ENCODE data around the gene EYS.
"Not testable (repeated sequence)": the region's sequence is repeated elsewhere in the genome, so short reads cannot be mapped to it uniquely, and the experiment has no call there.

Gene EYS

GRCh38 chr6:65524232-65524631 lies 182.8 kb downstream of the EYS start:
- ChIA-PET CTCF (no interaction called here), POLR2A (no interaction called here)
- no peak for TF ChIP-seq CTCF (IDR thresholded peaks at IDR 0.05; ENCODE audit: control extremely low read depth, extremely low read depth, low read depth, missing control alignments)
- no peak for DNase-seq (ENCODE audit: extremely low spot score)

GRCh38 chr6:65505736-65506135 lies 201.3 kb downstream of the EYS start:
- POLR2A ChIA-PET, result no interaction called here

GRCh38 chr6:65501045-65501444 lies 206.0 kb downstream of the EYS start:
- POLR2A ChIA-PET, result no interaction called here
- CTCF ChIA-PET, result no interaction called here
- no peak for TF ChIP-seq CTCF (IDR thresholded peaks at IDR 0.05; ENCODE audit: control extremely low read depth, extremely low read depth, low read depth, missing control alignments)
- DNase-seq (ENCODE audit: extremely low spot score), result no peak

More at GRCh38 chr6:65505736-65506135, 201.3 kb downstream of the EYS start:
- no peak for DNase-seq (ENCODE audit: extremely low spot score)
- CTCF ChIA-PET, result no interaction called here
- TF ChIP-seq CTCF (IDR thresholded peaks at IDR 0.05; ENCODE audit: control extremely low read depth, extremely low read depth, low read depth, missing control alignments), result no peak

DNA sequence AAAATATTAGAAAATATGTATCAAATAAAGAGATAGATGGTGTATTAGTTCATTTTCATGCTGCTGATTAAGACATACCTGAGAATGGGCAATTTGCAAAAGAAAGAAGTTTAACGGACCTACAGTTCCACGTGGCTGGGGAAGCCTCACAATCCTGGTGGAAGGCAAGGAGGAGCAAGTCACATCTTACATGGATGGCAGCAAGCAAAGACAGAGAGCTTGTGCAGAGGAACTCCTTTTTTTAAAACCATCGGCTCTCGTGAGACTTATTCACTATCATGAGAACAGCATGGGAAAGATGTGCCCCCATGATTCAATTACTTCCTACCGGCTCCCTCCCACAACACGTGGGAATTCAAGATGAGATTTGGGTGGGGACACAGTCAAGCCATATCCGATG lies 223.4 kb downstream of the EYS start:
- CTCF ChIA-PET; DNase-seq (ENCODE audit: extremely low spot score); POLR2A ChIA-PET: not testable (repeated sequence)

DNA sequence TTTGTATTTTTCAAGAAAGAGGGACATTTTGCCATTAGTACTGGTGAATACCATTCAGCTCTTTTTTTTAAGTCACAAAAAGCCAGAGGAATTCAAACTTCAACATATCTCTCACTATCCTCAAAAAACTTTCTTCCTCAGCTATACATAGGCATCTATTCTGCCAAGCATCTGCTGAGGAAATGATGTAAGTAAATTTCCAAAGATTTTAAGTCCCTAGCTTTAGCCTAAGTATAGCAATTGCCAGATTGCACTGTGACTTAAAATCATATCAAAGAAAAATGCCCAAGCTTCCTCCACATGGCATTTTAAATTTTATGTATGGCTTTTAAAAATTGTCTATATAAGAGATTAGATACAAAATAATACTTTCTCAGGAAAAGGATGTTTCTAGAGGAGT lies 237.4 kb downstream of the EYS start:
- TF ChIP-seq CTCF (IDR thresholded peaks at IDR 0.05; ENCODE audit: control extremely low read depth, extremely low read depth, low read depth, missing control alignments), result no peak
- no peak for DNase-seq (ENCODE audit: extremely low spot score)
- CTCF ChIA-PET, result interaction anchor here (0.6 to 1.5 kb wide), 2 partner anchors 12 kb away, joined by 3 to 4 read pairs; no protein-coding TSS in a partner anchor
- POLR2A ChIA-PET, result no interaction called here

- no peak for DNase-seq (ENCODE audit: extremely low spot score)
- TF ChIP-seq CTCF (IDR thresholded peaks at IDR 0.05; ENCODE audit: control extremely low read depth, extremely low read depth, low read depth, missing control alignments), result no peak
- ChIA-PET CTCF (no interaction called here), POLR2A (no interaction called here)
Measured at GRCh38 chr6:65468307-65468706, 238.7 kb downstream of the EYS start.

DNA sequence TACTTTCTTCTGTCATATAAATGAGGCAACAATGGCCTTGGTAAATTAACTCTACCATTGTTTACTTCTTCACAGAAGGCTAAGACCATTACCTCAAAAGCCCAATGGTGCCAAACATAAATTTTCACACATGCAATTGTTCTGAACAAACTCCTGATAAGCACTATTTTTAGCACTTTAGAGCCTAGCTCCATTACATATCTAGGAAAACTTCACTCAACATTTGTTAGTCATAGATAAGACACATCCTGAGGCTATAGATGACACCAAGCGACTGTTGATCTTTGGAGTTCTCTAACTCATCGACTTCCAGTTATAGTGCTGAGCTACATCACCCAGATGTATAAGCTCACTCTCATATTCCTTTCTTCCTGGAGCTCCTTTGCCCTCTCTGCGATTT lies 245.9 kb downstream of the EYS start:
- TF ChIP-seq CTCF (IDR thresholded peaks at IDR 0.05; ENCODE audit: control extremely low read depth, extremely low read depth, low read depth, missing control alignments), result no peak
- POLR2A ChIA-PET, result no interaction called here
- no peak for DNase-seq (ENCODE audit: extremely low spot score)
- CTCF ChIA-PET, result interaction anchor here (1.0 to 1.2 kb wide), 2 partner anchors 9 to 11 kb away, joined by 3 to 4 read pairs; no protein-coding TSS in a partner anchor

Data from GM10248 (cell line).